ENCODE data around the gene RFTN1.

DNA sequence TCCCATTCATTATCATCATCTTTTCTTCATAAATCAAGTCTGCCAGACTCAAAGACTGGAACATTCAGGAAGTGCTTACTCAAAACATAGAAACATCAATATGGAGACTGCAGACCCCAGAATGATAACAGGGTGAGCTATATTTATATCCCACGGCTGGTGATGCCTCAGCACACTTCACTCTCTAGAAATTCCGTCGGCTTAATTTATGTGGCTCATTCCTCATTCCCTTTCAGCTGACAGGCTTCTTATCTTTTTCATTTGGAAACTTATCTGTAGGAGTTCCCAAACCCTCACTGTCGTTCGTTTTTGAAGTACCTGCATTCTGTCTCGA is 45.5 kb downstream of the RFTN1 start:
- no peak for TF ChIP-seq RARB (CRISPR knock-in tag; IDR thresholded peaks at IDR 0.05)
- TF ChIP-seq, protein P1, sequence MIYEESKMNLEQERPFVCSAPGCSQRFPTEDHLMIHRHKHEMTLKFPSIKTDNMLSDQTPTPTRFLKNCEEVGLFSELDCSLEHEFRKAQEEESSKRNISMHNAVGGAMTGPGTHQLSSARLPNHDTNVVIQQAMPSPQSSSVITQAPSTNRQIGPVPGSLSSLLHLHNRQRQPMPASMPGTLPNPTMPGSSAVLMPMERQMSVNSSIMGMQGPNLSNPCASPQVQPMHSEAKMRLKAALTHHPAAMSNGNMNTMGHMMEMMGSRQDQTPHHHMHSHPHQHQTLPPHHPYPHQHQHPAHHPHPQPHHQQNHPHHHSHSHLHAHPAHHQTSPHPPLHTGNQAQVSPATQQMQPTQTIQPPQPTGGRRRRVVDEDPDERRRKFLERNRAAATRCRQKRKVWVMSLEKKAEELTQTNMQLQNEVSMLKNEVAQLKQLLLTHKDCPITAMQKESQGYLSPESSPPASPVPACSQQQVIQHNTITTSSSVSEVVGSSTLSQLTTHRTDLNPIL (CRISPR knock-in tag; IDR thresholded peaks at IDR 0.05; ENCODE audit: low read depth), result no peak
